Inflammatory macrophage treated with lipopolysaccharide for 1 hour (primary cell): Measurements from ENCODE around the gene CD9.
A peak's percentile ranks its signal among the peaks of the same experiment; 100 is the strongest.
"Not testable (repeated sequence)": the region's sequence is repeated elsewhere in the genome, so short reads cannot be mapped to it uniquely, and the experiment has no call there.

ENCODE experiments used
- DNase-seq, 2 donors: peaks; one replicate each; pipeline ENCODE4 v3.0.0-alpha.2; 2020 to 2022

The CD9 gene

DNA sequence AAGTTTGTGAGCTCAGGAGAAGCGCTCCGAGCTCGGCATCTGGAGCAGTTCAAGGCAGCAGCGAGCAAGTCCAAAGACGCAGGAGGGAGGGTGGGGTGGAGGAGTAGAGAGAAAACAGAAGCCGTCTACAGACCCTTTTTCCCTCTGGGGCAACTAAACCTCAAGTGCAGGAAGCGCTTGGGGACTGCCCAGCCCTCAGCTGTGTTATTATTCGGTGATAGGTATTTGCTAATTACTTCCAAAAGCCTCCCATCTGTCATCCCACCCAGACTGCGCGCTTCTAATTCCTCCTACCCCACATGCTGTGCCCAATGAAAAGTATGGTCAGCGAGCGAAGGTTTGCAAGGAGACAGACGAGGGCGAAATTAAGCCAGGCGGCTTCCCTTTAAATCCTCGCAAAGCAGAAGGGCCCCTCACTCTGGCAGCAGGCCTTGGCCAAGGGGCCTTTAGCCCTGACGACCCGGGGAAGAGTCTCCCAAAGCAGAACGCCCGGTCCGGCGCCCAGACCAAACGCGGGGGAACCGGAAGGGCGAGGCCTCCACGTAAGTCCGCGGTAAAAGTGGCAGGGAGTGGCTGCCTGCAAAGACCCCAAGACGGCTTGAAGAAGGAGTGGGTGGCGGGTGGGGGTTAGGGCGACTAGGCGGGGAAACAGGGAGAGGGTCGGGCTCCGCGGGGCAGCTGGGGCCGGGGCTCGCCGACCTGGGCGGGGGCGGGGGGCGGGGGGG lies 507 bp upstream of the CD9 start:
- peak; percentile 42 to 65 for DNase-seq

DNA sequence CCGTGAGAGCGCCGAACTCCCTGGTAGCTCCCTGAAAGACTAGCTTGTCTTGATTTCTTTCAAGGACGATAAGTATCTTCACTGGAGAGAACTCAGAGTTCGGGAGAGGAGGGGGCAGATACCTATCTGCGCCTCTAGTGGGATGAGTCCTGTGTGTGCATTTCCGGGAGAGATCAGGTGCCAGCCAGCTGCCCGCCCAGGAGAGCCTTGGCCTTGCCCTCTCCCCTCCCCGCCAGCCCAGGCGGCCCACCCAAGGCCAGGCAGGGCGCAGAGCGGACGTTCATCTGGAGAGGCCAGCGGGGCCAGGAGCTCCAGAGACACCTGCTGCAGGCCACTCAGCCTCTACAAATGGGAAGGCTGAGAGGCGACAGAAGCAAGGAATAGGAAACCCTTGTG lies 1.0 kb downstream of the CD9 start:
- DNase-seq, result no peak

DNA sequence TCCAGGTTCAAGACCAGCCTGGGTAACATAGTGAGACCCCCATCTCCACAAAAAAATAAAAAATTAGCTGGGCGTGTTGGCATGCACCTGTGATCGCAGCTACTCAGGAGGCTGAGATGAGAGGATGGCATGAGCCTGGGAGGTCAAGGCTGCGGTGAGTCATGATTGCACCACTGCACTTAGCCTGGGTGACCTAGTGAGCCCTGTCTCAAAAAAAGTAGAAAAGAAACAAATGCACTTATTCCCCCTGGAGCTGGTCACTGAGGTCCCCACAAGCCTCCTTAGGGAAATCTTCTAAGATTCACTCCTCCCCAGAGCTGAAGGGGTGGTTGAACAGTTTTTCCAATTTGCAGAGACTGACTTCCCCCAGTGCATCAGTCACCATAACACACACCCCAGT lies 1.6 kb downstream of the CD9 start:
- no peak for DNase-seq

DNA sequence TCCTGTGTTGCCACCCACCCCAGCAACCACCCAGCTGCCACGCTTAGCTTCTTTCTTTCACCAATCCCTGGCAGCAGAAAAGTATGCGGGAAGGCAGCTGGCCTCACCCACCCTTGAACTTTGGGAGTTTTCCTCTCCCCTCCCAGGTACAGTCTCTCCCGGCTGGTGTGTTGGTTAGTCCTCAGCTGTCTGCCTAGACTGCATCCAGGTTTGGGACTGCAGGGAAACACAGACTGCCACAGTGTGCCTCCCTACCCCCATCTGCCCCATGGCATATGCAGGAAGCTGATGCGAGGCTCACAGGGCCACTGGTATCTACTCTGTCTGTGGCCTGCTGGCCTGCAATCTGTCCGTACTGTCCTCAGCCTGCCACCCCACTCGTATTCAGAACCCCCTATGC lies 2.1 kb downstream of the CD9 start:
- DNase-seq, result no peak

DNA sequence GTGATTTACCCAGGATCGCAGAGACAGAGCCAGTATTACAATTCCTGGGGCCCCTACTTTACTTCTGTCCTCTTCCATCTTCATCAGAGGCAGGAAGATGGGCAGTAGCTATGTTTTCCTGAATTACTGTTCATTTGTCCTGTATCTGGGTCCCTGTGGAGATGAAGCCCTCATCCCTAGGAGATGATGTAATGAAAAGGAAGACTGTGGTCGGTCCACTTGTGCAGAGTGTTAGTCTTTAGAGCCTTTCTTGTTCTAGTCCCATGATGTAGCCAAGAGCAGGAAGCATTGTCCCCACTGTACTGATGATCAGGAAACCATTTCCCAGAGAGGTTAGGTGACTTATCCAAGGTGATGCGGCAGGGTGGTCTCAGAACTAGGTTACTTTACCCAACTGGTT lies 2.6 kb downstream of the CD9 start:
- DNase-seq, result no peak

DNA sequence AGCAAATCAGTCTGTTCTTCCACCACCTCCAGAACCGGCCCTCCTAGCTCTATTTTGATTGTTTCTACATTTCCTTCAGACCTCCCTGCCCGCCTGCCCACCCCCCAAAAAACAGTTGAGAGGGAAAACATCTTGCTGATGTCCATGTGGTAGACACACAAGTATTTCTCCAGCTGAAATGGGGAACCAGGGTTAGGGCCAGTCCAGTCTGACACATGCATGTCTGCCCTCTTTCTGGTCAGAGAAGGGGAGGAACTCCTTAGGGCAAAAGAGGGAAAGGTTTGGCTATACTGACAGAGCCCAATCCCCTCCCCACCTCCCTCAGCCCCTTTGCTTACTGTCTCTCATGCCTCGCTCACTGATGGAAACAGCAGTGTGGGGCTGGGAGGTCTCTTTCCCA lies 3.4 kb downstream of the CD9 start:
- DNase-seq, result no peak

DNA sequence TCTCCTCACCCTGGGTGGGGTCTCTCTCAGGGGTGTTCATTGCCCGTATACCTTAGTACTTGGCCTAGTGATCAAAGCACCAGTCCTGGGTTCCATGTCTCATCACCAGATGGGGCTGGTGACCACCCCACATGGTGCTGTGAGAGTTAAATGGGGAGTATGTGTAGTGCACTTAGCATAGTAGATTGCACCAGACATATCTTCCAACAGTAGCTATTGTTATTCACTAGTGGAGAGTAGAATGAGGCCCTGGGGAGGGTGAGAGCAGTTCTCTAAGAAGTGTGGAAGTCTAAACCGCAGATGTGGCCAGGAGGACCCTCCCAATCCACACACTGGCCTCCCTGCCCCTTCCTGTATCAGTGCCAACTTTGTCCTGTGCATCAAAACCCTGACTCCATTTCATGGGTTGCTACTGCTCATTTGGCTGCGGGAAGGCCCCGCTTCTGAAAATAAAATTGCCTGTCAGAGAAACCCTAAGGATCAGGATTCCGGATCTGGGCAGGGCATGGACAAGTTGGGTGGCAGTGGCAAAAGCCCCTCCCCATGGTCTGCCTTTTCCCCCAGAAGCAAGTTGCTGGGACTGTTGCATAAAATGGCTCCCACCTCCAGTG lies 4.4 kb downstream of the CD9 start:
- no peak for DNase-seq

DNA sequence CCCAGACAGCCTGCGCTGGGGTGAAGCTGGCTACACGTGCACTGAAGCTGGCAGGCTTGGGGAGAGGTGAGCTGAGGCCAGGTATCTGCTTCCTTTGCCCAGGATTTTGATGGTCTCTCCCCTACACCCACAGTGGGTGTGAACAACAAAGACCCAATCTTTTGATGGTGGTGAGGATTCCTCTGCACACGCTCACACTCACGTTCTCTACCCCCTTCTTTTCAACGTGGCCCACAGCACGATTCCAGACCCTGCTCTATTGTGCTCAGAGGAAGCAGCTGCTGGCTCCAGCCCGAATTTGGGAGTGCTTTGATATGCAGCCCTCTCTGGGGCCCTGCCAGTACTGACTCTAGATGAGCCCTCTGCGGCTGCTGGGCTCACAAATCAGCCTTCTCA lies 4.9 kb downstream of the CD9 start:
- DNase-seq, result no peak

DNA sequence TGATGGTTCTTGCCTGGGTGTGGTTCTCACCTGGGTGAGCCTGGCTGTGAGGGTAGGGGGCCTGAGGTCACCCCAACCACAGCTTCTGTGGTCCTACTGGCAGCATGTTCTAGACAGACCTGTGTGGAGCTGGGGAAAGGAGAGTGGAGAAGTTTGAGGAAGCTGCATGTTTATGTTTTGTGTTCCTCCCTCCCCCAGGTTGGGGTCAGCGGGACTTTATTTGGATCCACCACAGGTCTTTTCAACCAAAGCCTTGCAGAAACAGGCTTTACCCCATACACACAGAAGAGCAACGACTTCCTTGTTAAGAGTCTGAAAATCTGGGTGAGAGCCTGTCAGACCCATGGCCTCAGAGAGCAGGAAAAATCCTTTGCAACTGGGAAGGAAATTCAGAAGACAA lies 5.6 kb downstream of the CD9 start:
- DNase-seq, result no peak

DNA sequence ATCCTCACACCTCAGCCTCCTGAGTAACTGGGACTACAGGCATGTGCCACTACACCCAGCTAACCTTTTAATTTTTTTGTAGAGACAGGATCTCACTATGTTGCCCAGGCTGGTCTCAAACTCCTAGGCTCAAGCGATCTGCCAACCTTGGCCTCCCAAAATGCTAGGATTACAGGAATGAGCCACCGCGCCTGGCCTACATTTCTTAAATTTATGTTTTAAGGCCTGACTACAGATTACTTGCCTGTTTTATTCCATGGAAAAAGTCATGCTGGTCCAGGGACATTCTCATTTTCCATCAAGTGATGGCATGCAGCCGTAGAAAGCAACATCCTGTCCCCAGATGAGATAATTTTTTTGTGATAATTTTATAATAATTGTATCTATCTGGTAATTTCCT lies 6.1 kb downstream of the CD9 start:
- no peak for DNase-seq

DNA sequence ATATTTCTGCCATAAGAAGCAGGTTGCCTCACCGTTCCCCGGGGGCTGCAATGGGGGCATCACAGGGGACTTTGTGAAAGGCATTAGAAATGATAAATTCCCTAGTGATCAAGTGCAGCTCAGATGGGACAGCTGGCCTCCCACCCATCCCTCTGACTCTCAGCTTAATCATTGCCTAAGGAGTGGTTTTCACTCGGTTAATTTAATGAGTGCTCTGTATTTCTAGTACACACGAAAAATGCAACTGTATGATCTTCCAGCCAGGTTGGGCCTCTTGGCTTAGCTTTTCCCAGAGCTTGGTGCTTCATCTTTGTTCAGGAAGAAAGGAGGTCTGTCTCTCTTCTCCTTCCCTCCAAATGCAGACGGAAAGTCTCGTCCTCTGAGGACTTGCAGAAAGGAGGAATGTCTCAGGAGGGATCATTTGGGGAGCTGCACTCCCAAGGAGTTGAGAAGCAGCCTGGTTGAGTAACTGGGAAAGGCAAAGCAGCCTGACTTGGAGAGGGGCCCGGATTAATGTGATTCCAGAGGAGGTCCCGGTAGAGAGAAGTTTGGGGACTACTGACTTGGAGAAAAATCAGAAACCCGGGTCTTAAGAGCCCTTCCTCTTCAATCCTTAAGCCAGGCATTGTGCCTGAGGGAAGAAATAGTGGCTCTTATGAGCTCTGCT lies 7.2 kb downstream of the CD9 start:
- DNase-seq, result no peak

DNA sequence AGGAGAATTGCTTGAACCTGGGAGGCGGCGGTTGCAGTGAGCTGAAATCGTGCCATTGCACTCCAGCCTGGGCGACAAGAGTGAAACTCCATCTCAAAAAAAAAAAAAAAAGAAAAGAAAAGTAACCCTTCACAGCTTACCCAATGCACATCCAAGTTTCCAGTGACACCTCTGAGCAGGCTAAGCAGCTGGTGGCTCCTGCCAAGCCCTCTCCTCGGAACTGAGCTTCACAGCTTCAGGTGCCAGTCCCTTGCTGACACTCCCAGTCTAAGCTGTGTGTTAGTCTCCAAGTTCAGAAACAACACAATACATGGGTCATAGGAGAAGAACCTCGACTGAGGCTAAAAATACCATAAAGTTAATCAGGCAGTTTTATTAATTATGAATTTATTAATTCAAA lies 7.9 kb downstream of the CD9 start:
- no peak for DNase-seq

DNA sequence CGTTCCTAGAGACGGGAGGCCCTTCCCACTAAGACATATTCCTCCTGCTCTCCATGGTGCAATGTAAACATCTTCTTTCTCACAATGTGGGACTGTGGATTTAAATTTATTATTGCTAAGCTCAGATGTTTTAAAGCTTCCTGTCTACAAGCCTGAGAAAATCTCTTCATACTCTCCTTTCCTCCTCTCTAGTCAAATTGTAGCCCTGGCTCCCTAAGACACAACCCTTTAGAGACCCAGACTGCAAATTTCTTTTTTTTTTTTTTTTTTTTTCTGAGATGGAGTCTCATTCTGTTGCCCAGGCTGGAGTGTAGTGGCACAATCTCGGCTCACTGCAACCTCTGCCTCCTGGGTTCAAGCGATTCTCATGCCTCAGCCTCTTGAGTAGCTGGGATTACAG lies 9.2 kb downstream of the CD9 start:
- not testable (repeated sequence) for DNase-seq

DNA sequence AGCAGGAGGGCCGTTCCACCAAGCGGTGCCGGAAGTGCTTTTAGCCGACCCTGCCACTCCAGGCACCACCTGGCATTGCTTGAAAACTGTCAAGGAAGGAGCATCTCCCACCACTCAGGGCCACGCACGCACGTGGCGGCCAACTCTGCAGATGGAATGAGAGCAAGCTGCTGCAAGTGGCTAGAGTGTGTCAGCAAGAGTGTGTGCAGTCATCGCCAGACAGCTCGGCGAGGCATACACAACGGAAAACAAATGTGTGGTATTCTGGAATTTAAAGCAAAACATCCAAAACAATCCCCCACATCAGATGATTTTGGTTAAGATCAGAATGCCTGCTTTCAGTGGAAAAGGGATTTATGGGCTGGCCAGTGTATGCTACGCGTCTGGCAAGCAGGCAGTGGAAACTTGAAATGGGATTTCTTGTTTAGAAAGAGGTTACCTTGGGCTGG lies 11.2 kb downstream of the CD9 start:
- DNase-seq, result no peak

DNA sequence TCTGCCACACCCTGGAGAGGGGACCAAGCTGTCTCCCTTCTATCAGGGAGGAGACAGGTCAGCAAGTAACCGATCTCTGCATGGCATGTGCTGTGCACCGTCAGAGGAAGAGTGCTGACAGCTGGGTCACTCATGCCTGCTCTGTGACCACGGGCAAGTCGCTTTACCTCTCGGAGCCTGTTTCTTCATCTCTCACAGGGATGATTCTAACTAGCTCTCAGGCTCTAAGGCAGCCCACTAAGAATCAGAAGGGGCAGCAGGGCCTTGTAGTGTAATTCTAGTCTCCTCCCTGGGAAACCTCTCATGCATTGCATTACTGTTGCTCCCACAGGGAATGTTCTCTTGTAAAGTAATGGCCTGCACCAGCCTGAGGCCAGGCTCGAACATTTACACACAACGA lies 11.9 kb downstream of the CD9 start:
- DNase-seq, result no peak

DNA sequence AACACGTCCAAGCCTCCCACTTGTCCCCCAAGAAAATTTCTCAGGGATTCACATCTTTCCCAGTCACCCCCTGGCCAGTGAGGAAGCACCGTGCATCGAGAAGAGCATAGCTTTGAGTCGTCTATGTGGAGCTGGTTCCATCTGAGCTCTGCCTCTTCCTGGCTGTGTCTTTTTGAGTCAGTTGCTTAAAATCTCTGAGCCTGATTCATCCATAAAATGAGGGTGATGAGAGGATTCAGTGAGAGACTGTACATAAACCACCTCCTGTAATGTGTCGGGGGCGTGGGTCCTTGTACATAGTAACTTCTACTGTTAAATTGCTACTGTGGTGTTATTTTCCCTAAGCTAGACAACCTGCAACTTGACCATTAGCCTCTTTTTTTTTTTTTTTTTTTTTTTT lies 13.8 kb downstream of the CD9 start:
- DNase-seq, result no peak

DNA sequence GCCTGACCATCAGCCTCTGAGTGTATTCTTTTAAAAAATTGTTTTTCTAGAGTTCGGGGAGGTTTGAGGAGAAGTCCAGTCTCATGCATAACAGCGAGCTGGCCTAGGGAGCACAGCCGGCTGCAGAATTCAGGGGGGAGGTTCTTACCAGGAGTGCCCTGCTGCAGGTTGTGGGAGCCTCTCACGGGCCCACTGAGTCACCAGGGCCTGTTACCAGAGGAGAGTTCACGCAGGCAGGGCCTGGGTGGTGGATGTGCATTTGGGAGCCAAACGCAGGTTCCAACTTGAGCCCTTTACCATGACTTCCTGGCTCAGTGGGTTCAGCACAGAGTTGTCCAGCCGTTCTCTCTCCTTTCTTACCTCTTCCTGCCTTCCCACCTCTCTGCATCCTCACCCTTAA lies 14.4 kb downstream of the CD9 start:
- no peak for DNase-seq

DNA sequence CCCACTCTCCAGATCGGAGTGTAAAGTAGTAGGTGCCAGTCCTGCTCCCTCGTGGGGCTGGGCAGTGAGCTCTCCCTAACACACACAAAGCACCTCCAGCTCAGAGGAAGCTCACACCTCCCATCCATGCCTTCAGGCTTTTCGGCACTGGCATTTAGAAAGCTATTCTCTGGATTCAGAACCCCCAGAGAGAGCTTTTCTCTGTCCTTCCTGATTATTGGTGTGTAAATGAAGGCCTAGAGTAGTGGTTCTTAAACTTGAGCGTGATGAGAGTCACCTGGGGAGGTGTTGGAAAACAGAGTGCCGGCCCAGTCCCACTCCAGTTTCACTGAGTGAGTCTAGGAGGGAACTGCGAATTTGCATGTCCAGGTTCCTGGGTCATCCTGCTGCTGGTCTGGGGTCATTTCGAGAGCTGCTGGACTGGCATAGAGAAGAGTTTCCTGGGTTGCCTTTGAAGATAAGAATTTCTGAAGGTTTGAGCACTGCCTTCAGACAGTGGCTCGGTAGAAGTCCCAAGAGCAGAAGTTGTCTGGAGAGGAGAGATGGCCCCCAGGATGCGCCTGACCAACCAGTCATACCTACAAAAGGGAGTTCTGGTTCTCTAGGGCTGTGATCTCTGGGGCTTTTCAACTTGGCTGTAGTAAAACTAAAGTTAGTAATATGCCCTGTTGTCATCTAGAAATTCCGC lies 15.1 kb downstream of the CD9 start:
- DNase-seq, result no peak

DNA sequence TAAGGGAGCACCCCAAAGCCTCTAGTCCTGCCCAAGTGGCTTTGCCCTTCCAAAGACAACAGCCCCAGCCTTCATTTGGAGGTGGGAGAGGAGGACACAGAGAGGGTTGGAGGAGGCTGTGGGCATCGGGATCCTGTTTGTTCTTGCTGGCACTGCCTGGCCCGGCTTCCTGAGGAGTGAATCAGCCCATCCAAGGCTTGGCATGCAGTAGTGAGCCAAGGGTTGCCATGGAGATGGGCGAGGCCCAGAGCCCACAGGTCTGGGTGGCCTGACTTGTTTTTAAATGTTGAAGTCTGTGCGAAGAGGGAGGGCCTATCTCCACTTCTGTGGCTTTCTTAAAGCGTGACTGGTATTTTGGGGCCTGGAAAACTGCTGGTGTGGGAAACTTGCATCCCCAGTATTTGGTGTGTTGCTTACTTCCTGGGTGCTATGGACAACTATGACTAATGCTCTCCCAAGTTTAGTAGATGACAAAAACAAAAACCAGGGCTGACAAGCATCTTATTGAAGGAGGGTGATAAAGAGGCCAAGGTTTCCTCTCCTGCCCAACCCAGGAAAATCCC lies 15.8 kb downstream of the CD9 start:
- DNase-seq, result peak in 1 of 2 donors; percentile 49

DNA sequence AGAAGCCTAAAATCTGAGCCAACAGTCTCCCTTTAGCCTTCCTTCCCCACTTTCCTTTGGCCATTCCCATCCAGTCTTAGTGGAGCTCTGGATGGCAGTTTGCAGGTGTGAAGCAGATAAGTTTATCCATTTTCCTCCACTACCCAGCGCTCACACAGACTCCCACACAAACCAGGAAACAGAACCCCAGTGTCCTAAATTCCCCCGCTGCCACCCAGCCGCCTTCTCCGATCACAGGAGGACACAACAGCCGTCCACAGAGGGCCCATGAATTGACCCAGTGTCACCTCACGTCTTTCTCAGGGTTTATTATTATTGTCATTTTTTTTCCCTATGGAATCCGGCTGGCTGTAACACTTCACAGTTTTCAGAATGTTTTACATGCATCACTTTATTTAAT lies 16.4 kb downstream of the CD9 start:
- no peak for DNase-seq

DNA sequence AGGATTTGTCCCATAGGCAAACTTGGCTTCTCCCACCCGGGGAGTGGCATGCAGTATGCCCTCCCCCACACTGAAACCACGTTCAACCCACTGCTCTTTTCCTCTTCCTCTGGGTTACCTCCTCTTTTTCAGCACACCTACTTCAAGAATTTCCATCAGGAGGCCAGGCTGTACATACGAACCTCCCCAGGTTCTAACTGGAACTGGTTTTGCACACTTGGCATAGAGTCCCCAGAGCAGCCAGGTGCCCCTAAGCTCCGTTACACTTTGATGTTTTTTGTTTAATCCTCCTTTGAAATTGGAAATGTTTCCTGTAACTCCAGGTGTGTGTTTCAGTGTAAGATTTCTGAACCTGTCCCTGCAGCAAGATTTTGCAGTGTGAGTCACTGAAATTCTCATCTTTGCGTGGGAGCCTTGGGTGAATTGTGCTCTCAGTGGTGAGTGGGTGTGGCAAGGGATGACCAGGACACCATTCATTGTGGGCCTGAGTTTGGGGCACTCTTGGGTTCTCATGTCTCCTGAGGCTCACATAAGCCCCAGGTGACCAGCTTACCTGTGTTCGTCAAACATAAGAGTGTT lies 18.2 kb downstream of the CD9 start:
- no peak for DNase-seq

DNA sequence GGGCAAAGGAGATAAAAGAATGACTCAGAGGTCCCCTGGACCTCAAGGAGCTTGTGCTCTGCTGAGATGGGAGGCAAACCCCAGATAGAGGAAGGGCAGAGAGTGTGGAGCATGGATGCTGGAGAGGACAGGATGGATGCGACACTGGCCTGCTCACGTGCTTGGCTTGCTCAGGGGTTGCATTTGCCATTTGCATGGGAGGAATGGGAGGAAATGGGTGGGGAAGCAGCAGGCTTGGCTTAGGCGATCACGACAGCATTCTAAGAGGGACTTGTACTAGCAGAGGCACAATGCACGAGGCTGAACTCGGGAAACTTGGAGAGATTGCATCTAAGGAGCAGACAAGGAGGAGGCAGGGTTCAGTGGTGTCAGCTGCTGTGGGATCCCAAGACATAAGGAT lies 19.8 kb downstream of the CD9 start:
- DNase-seq, result no peak

DNA sequence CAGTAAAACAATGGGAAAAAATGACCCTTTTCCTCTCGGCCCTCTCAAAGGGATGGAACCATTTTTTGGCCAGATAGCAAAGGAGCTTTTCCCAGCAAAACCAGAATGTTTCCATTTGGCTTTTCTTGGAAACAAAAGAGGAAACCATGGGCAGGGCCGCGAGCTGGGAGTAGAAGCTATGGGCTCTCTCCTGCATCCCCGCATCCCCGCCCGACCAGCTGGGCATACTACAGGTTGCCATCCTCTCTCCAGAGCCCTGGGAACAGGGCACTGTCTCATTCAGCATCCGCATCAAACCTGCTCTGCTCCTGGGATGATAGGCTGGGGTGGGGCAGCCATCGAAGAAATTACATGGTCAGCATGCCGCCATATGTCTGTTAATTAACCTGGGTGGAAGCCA lies 20.9 kb downstream of the CD9 start:
- no peak for DNase-seq
